Testis (tissue), 2 donors: ENCODE results near the gene BRD3OS.

Experiments used
- POLR2A ChIP-seq: fragments of 450-650 bp; IDR thresholded peaks from one replicate; pipeline ENCODE4 v1.6.1; 2017; ENCODE audit warnings: antibody characterized with exemption, mild to moderate bottlenecking, moderate library complexity
- TF ChIP-seq, protein P1 (sequence below), 3 experiments: fragments of 450-650 bp in 2 of 3; fragments of 200-600 bp in 1 of 3; sonication (generic) in 1 of 3; IDR thresholded peaks; one replicate each; pipeline ENCODE4 v1.5.1; 2016 to 2019; ENCODE audit warnings: antibody characterized with exemption in 3 of 3, mild to moderate bottlenecking in 2 of 3, moderate library complexity in 1 of 3

DNA sequence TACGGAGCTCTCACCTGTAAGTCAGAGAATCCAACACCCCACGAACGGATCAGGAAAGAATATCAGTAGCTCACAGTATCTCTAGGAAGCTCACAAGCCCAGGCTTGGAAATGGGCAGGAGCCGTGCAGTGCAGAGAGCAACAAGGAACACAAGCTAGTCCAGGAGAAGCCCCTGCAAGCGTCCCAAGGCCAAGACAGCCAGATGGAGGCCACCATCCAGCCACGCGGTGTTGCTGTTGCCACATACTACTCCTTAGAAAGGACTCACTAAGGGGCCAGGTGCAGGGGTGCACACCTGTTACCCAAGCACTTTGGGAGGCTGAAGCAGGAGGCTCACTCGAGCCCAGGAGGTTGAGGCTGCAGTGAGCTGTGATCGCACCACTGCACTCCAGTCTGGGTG is 17.7 kb upstream of the BRD3OS start:
- TF ChIP-seq, protein P1, sequence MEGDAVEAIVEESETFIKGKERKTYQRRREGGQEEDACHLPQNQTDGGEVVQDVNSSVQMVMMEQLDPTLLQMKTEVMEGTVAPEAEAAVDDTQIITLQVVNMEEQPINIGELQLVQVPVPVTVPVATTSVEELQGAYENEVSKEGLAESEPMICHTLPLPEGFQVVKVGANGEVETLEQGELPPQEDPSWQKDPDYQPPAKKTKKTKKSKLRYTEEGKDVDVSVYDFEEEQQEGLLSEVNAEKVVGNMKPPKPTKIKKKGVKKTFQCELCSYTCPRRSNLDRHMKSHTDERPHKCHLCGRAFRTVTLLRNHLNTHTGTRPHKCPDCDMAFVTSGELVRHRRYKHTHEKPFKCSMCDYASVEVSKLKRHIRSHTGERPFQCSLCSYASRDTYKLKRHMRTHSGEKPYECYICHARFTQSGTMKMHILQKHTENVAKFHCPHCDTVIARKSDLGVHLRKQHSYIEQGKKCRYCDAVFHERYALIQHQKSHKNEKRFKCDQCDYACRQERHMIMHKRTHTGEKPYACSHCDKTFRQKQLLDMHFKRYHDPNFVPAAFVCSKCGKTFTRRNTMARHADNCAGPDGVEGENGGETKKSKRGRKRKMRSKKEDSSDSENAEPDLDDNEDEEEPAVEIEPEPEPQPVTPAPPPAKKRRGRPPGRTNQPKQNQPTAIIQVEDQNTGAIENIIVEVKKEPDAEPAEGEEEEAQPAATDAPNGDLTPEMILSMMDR (IDR thresholded peaks at IDR 0.05): no peak
- no peak for TF ChIP-seq POLR2A
